Neural cell (in vitro differentiated cells): Measurements from ENCODE around the gene EPYC. TPM values are rescaled to one million over a fixed set of nuclear protein-coding genes. Genes with fewer than 3 reads are reported as not detected.

ENCODE experiments used
- H2AFZ ChIP-seq: fragments of 200-600, 300-800 bp; sonication (generic), shearing (Covaris generic); 2 replicates; pipeline ENCODE4 v1.6.0; 2014; ENCODE audit warnings: low read depth, mild to moderate bottlenecking, antibody characterized with exemption, low read length, moderate library complexity
- H3F3A ChIP-seq: fragments of 200-600 bp; shearing (Covaris generic); 2 replicates; pipeline ENCODE4 v1.6.1; 2016; ENCODE audit warnings: mild to moderate bottlenecking, moderate library complexity, mixed read lengths, antibody characterized with exemption, low read length; ENCODE audit not compliant: insufficient read depth, poor library complexity, severe bottlenecking
- H3K27ac ChIP-seq: fragments of 200-600, 300-800 bp; sonication (generic), shearing (Covaris generic); 2 replicates; pipeline ENCODE4 v1.5.1; 2014; ENCODE audit warnings: mild to moderate bottlenecking, low read length, moderate library complexity
- H3K27me3 ChIP-seq: fragments of 300-800, 200-600 bp; sonication (generic), shearing (Covaris generic); 2 replicates; pipeline ENCODE4 v1.6.0; 2014; ENCODE audit warnings: mild to moderate bottlenecking, low read depth, low read length, moderate library complexity; ENCODE audit not compliant: insufficient read depth
- H3K36me3 ChIP-seq: fragments of 300-800, 200-600 bp; sonication (generic), shearing (Covaris generic); 2 replicates; pipeline ENCODE4 v1.5.1; 2014; ENCODE audit warnings: mild to moderate bottlenecking, antibody characterized with exemption, low read length, moderate library complexity; ENCODE audit not compliant: insufficient read depth
- H3K4me2 ChIP-seq: fragments of 300-800, 200-600 bp; sonication (generic), shearing (Covaris generic); 2 replicates; pipeline ENCODE4 v1.6.0; 2014; ENCODE audit warnings: mild to moderate bottlenecking, low read length
- H3K4me3 ChIP-seq: fragments of 300-800, 200-600 bp; sonication (generic), shearing (Covaris generic); 2 replicates; pipeline ENCODE4 v1.5.1; 2014; ENCODE audit warnings: mild to moderate bottlenecking, low read length, moderate library complexity
- H3K79me2 ChIP-seq: fragments of 200-600 bp; shearing (Covaris generic); replicated peaks from 2 replicates; pipeline ENCODE4 v1.6.0; 2014; ENCODE audit warnings: mild to moderate bottlenecking, low read length, moderate library complexity; ENCODE audit not compliant: insufficient read depth
- H3K9ac ChIP-seq: fragments of 300-800, 200-600 bp; sonication (generic), shearing (Covaris generic); 2 replicates; pipeline ENCODE4 v1.6.1; 2016; ENCODE audit warnings: mild to moderate bottlenecking, low read length, mixed read lengths
- H3K9me2 ChIP-seq: fragments of 200-600 bp; shearing (Covaris generic); 2 replicates; pipeline ENCODE4 v1.6.1; 2016; ENCODE audit warnings: mild to moderate bottlenecking, low read length, mixed read lengths; ENCODE audit not compliant: insufficient read depth
- H3K9me3 ChIP-seq: fragments of 200-600, 300-800 bp; sonication (generic), shearing (Covaris generic); 2 replicates; pipeline ENCODE4 v1.6.1; 2016; ENCODE audit warnings: mild to moderate bottlenecking, mixed run types, low read length, moderate library complexity, mixed read lengths
- H4K20me1 ChIP-seq: fragments of 200-600 bp; shearing (Covaris generic); 2 replicates; pipeline ENCODE4 v1.6.1; 2016; ENCODE audit warnings: mild to moderate bottlenecking, mixed run types; ENCODE audit not compliant: insufficient read depth
- CTCF ChIP-seq: fragments of 450-650 bp; IDR thresholded peaks from 2 replicates; pipeline ENCODE4 v1.5.1; 2014; ENCODE audit warnings: antibody characterized with exemption, mild to moderate bottlenecking, moderate library complexity; ENCODE audit not compliant: poor library complexity, severe bottlenecking
- EP300 ChIP-seq: fragments of 450-650 bp; conservative IDR thresholded peaks from 2 replicates; pipeline ENCODE4 v1.6.1; 2014; ENCODE audit warnings: antibody characterized with exemption, mild to moderate bottlenecking, moderate library complexity; ENCODE audit not compliant: poor library complexity, severe bottlenecking
- EZH2 ChIP-seq: fragments of 200-600, 300-800 bp; shearing (Covaris generic), sonication (generic); IDR thresholded peaks from 2 replicates; pipeline ENCODE4 v1.6.1; 2014; ENCODE audit warnings: antibody characterized with exemption, low read length, borderline replicate concordance, mild to moderate bottlenecking; ENCODE audit not compliant: insufficient read depth, poor library complexity, severe bottlenecking
- MXI1 ChIP-seq: fragments of 450-650 bp; conservative IDR thresholded peaks from 2 replicates; pipeline ENCODE4 v1.6.1; 2014; ENCODE audit warnings: antibody characterized with exemption, mild to moderate bottlenecking; ENCODE audit not compliant: poor library complexity, severe bottlenecking
- POLR2AphosphoS5 ChIP-seq: IDR thresholded peaks from 2 replicates; pipeline ENCODE4 v1.6.1; 2012
- RAD21 ChIP-seq: fragments of 450-650 bp; conservative IDR thresholded peaks from 2 replicates; pipeline ENCODE4 v1.6.1; 2014; ENCODE audit warnings: antibody characterized with exemption, mild to moderate bottlenecking, moderate library complexity
- REST ChIP-seq: IDR thresholded peaks from 2 replicates; pipeline ENCODE4 v1.6.1; 2012; ENCODE audit warnings: borderline replicate concordance
- SMC3 ChIP-seq: fragments of 450-650 bp; conservative IDR thresholded peaks from 2 replicates; pipeline ENCODE4 v1.6.1; 2014; ENCODE audit warnings: antibody characterized with exemption, mild to moderate bottlenecking, moderate library complexity; ENCODE audit not compliant: poor library complexity
- TAF1 ChIP-seq: IDR thresholded peaks from 2 replicates; pipeline ENCODE4 v1.6.1; 2012; ENCODE audit warnings: low read depth
- polyA plus RNA-seq: library from polyadenylated mRNA; depleted of rRNA; stranded (reverse); fragments of >200 nt; gene quantifications from 2 replicates; pipeline ENCODE4 v1.2.3, GENCODE V29; 2014

The EPYC gene
- polyA plus RNA-seq, 1 donor from 2014 or later = not detected

- no peaks in the 10 kb centered on the region for H3K27me3 ChIP-seq
- H3K79me2 ChIP-seq = no peaks in the 10 kb centered on the region
- H3F3A ChIP-seq = no peaks in the 10 kb centered on the region
- TF ChIP-seq RAD21 (no peak), EZH2 (no peak), TAF1 (no peak), SMC3 (no peak), EP300 (no peak), MXI1 (no peak), POLR2AphosphoS5 (no peak), CTCF (no peak), REST (no peak)
- H3K9me3 ChIP-seq = no peaks in the 10 kb centered on the region
- H3K4me3 ChIP-seq = no peak overlapping the region
- no peak overlapping the region for H2AFZ ChIP-seq
- H3K9ac ChIP-seq = no peak overlapping the region
- no peak overlapping the region for H3K27ac ChIP-seq
- no peaks in the 10 kb centered on the region for H3K9me2 ChIP-seq
- H3K36me3 ChIP-seq = no peaks in the 10 kb centered on the region
- H3K4me2 ChIP-seq = no peak overlapping the region
- no peaks in the 10 kb centered on the region for H4K20me1 ChIP-seq
These were observed 3.5 kb downstream of the EPYC start for GRCh38 chr12:91001306-91001705.

GRCh38 chr12:90999966-91000365, 4.8 kb downstream of the EPYC start:
- H4K20me1 ChIP-seq = no peaks in the 10 kb centered on the region
- H3K27me3 ChIP-seq = no peaks in the 10 kb centered on the region
- no peak overlapping the region for H2AFZ ChIP-seq
- H3K9me2 ChIP-seq = no peaks in the 10 kb centered on the region
- no peaks in the 10 kb centered on the region for H3K36me3 ChIP-seq
- H3K9me3 ChIP-seq = no peaks in the 10 kb centered on the region
- TF ChIP-seq EZH2 (no peak), EP300 (no peak), RAD21 (no peak), POLR2AphosphoS5 (no peak), TAF1 (no peak), SMC3 (no peak), CTCF (no peak), REST (no peak), MXI1 (no peak)
- H3F3A ChIP-seq = no peaks in the 10 kb centered on the region
- no peaks in the 10 kb centered on the region for H3K79me2 ChIP-seq
- no peak overlapping the region for H3K4me2 ChIP-seq
- no peak overlapping the region for H3K27ac ChIP-seq
- no peak overlapping the region for H3K9ac ChIP-seq
- H3K4me3 ChIP-seq = no peak overlapping the region
